ENCODE data around the gene MEGF6. TPM values are rescaled to one million over a fixed set of nuclear protein-coding genes. Genes with fewer than 3 reads are reported as not detected.

MEGF6 gene
- total and polyA plus RNA-seq, 4 donors = 17.7 to 54.2 (median 48.2) TPM

DNA sequence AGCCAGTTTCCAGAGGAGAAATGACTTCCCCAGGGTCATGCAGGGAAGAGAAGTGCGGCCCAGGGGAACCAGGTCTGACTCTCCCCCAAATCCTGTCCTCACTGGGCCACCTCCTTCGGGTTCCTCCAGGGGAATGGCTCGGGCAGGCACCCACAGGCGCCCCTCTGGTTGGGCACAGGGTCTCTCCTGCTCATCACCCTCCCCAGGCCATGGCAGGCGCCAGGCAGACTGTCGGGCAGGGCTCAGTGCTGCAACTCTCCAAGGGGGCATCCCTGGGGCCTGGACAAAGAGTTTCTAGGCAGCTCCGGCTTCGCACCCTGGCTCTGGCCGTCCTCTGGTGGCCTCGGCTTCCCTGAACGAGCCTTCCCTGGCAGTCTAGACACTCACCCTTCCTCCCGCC lies 75.6 kb downstream of the MEGF6 start:
- H3K27ac ChIP-seq (ENCODE audit: low read depth in 1 of 2, low read length in 1 of 2) = no peak overlapping the region
- peaks cover 0 to 8% (median 0%) of the 10 kb centered on the region in 5 donors for H3K4me1 ChIP-seq (ENCODE audit: control insufficient read depth in 5 of 5, insufficient read depth in 5 of 5, low read length in 5 of 5)
- H3K9ac ChIP-seq (ENCODE audit: insufficient read depth in 1 of 2, low read length in 2 of 2) = no peak overlapping the region

GRCh38 chr1:3534803-3535637 lies 76.3 kb downstream of the MEGF6 start:
- no peaks in the 10 kb centered on the region for H3K36me3 ChIP-seq (ENCODE audit: control insufficient read depth in 4 of 4, insufficient read depth in 4 of 4, low read length in 4 of 4)
- TF ChIP-seq, protein P1, sequence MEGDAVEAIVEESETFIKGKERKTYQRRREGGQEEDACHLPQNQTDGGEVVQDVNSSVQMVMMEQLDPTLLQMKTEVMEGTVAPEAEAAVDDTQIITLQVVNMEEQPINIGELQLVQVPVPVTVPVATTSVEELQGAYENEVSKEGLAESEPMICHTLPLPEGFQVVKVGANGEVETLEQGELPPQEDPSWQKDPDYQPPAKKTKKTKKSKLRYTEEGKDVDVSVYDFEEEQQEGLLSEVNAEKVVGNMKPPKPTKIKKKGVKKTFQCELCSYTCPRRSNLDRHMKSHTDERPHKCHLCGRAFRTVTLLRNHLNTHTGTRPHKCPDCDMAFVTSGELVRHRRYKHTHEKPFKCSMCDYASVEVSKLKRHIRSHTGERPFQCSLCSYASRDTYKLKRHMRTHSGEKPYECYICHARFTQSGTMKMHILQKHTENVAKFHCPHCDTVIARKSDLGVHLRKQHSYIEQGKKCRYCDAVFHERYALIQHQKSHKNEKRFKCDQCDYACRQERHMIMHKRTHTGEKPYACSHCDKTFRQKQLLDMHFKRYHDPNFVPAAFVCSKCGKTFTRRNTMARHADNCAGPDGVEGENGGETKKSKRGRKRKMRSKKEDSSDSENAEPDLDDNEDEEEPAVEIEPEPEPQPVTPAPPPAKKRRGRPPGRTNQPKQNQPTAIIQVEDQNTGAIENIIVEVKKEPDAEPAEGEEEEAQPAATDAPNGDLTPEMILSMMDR (IDR thresholded peaks at IDR 0.05; ENCODE audit: control extremely low read depth, extremely low read depth) = no peak
- no peak overlapping the region for H3K4me3 ChIP-seq
- WGBS, 2 donors = 83 to 85% methylated on average over 17 of the region's 17 CpGs
- H3K9ac ChIP-seq (ENCODE audit: insufficient read depth in 1 of 2, low read length in 2 of 2) = no peak overlapping the region
- no peak overlapping the region for H3K27ac ChIP-seq (ENCODE audit: low read depth in 1 of 2, low read length in 1 of 2)
- no peak for DNase-seq
- H3K9me3 ChIP-seq (ENCODE audit: control insufficient read depth in 4 of 4, insufficient read depth in 3 of 4, low read length in 3 of 4) = no peaks in the 10 kb centered on the region
- no peak for ATAC-seq (ENCODE audit: insufficient read depth, low FRiP score)
- H3K4me1 ChIP-seq (ENCODE audit: control insufficient read depth in 5 of 5, insufficient read depth in 5 of 5, low read length in 5 of 5) = peaks cover 0 to 15% (median 4%) of the 10 kb centered on the region in 5 donors
- H3K27me3 ChIP-seq (ENCODE audit: control insufficient read depth in 3 of 3, insufficient read depth in 3 of 3, low read length in 2 of 3) = no peaks in the 10 kb centered on the region

More for the DNA sequence above, 75.6 kb downstream of the MEGF6 start:
- H3K27me3 ChIP-seq (ENCODE audit: control insufficient read depth in 3 of 3, insufficient read depth in 3 of 3, low read length in 2 of 3) = no peaks in the 10 kb centered on the region
- DNase-seq = no peak
- no peaks in the 10 kb centered on the region for H3K9me3 ChIP-seq (ENCODE audit: control insufficient read depth in 4 of 4, insufficient read depth in 3 of 4, low read length in 3 of 4)
- ATAC-seq (ENCODE audit: insufficient read depth, low FRiP score) = no peak
- no peaks in the 10 kb centered on the region for H3K36me3 ChIP-seq (ENCODE audit: control insufficient read depth in 4 of 4, insufficient read depth in 4 of 4, low read length in 4 of 4)
- TF ChIP-seq, protein P1 (IDR thresholded peaks at IDR 0.05; ENCODE audit: control extremely low read depth, extremely low read depth) = no peak
- no peak overlapping the region for H3K4me3 ChIP-seq
- 97 to 98% methylated on average over 12 of the region's 12 CpGs for WGBS, 2 donors

GRCh38 chr1:3533067-3534048 lies 78.0 kb downstream of the MEGF6 start:
- Histone ChIP-seq H3K27me3 (ENCODE audit: control insufficient read depth in 3 of 3, insufficient read depth in 3 of 3, low read length in 2 of 3) (no peaks in the 10 kb centered on the region), H3K9ac (ENCODE audit: insufficient read depth in 1 of 2, low read length in 2 of 2) (no peak overlapping the region), H3K9me3 (ENCODE audit: control insufficient read depth in 4 of 4, insufficient read depth in 3 of 4, low read length in 3 of 4) (no peaks in the 10 kb centered on the region), H3K27ac (ENCODE audit: low read depth in 1 of 2, low read length in 1 of 2) (no peak overlapping the region), H3K36me3 (ENCODE audit: control insufficient read depth in 4 of 4, insufficient read depth in 4 of 4, low read length in 4 of 4) (no peaks in the 10 kb centered on the region), H3K4me3 (no peak overlapping the region), H3K4me1 (ENCODE audit: control insufficient read depth in 5 of 5, insufficient read depth in 5 of 5, low read length in 5 of 5) (peaks cover 0 to 25% (median 6%) of the 10 kb centered on the region in 5 donors)
- 89 to 90% methylated on average over 30 of the region's 30 CpGs for WGBS, 2 donors
- DNase-seq = no peak
- no peak for ATAC-seq (ENCODE audit: insufficient read depth, low FRiP score)
- TF ChIP-seq, protein P1 (IDR thresholded peaks at IDR 0.05; ENCODE audit: control extremely low read depth, extremely low read depth) = no peak
